Measurements from ENCODE around the gene LRRK2.
A peak's percentile ranks its signal among the peaks of the same experiment; 100 is the strongest.
"Not testable (repeated sequence)": the region's sequence is repeated elsewhere in the genome, so short reads cannot be mapped to it uniquely, and the experiment has no call there.

The LRRK2 gene

GRCh38 chr12:40224439-40225291 is at the start of gene LRRK2:
Gene LRRK2, plus strand, starts transcription at chr12:40224997. Its CDS starts 135 bp downstream, at chr12:40225132.
- peak; percentile 44 for DNase-seq

- no peak for DNase-seq
Measured at GRCh38 chr12:40175045-40175444, 49.8 kb upstream of the LRRK2 start.

- no peak for DNase-seq
Measured at GRCh38 chr12:40175489-40175888, 49.3 kb upstream of the LRRK2 start.

GRCh38 chr12:40178701-40179100 is 46.1 kb upstream of the LRRK2 start:
- no peak for DNase-seq

- DNase-seq, result no peak
Measured at GRCh38 chr12:40181490-40181889, 43.3 kb upstream of the LRRK2 start.

GRCh38 chr12:40183715-40184114 is 41.1 kb upstream of the LRRK2 start:
- no peak for DNase-seq

GRCh38 chr12:40184493-40185302 is 40.1 kb upstream of the LRRK2 start:
- DNase-seq, result no peak

GRCh38 chr12:40185303-40185693 is 39.5 kb upstream of the LRRK2 start:
- no peak for DNase-seq

GRCh38 chr12:40188558-40189320 is 36.1 kb upstream of the LRRK2 start:
- DNase-seq, result no peak

GRCh38 chr12:40192704-40193255 is 32.0 kb upstream of the LRRK2 start:
- DNase-seq, result no peak

- DNase-seq, result no peak
Measured at GRCh38 chr12:40194846-40195245, 30.0 kb upstream of the LRRK2 start.

- no peak for DNase-seq
Measured at GRCh38 chr12:40197590-40197989, 27.2 kb upstream of the LRRK2 start.

GRCh38 chr12:40198601-40199000 is 26.2 kb upstream of the LRRK2 start:
- DNase-seq, result no peak

GRCh38 chr12:40202095-40203059 is 22.4 kb upstream of the LRRK2 start:
- no peak for DNase-seq

GRCh38 chr12:40203060-40203430 is 21.8 kb upstream of the LRRK2 start:
- no peak for DNase-seq

GRCh38 chr12:40204337-40204736 is 20.5 kb upstream of the LRRK2 start:
- DNase-seq, result no peak

GRCh38 chr12:40207551-40207950 is 17.2 kb upstream of the LRRK2 start:
- no peak for DNase-seq

GRCh38 chr12:40208707-40209446 is 15.9 kb upstream of the LRRK2 start:
- DNase-seq, result no peak

GRCh38 chr12:40209886-40210285 is 14.9 kb upstream of the LRRK2 start:
- no peak for DNase-seq

- not testable (repeated sequence) for DNase-seq
Measured at GRCh38 chr12:40211186-40211585, 13.6 kb upstream of the LRRK2 start.

- DNase-seq, result no peak
Measured at GRCh38 chr12:40212566-40212965, 12.2 kb upstream of the LRRK2 start.
